ENCODE data around the gene LGALSL. TPM values are rescaled to one million over a fixed set of nuclear protein-coding genes. Genes with fewer than 3 reads are reported as not detected.

LGALSL gene
- polyA plus RNA-seq, 1 of the 3 experiments (the other 2 are of a cell fraction): 6.5 TPM

- Histone ChIP-seq H3K79me2 (ENCODE audit: insufficient read depth) (no peaks in the 10 kb centered on the region), H3K27ac (ENCODE audit: low read depth in 2 of 2, low read length in 1 of 2) (no peak overlapping the region), H2AFZ (ENCODE audit: low read depth) (no peak overlapping the region), H3K4me3 (ENCODE audit: low read depth in 2 of 2, low read length in 1 of 2) (no peak overlapping the region), H3K9ac (no peak overlapping the region), H3K4me2 (no peak overlapping the region), H3K9me2 (no peaks in the 10 kb centered on the region), H3K27me3 (ENCODE audit: insufficient read depth) (peaks cover 5% of the 10 kb centered on the region; the same call in 1 of the 2 replicates), H3K9me3 (no peaks in the 10 kb centered on the region), H3K4me1 (ENCODE audit: control insufficient read depth in 1 of 2, insufficient read depth in 2 of 2, low read depth in 1 of 2, low read length in 1 of 2) (no peaks in the 10 kb centered on the region), H3F3A (replicated peaks; ENCODE audit: insufficient read depth) (no peaks in the 10 kb centered on the region), H4K20me1 (ENCODE audit: insufficient read depth) (no peaks in the 10 kb centered on the region), H3K36me3 (replicated peaks in 1 of 2; ENCODE audit: control insufficient read depth in 1 of 2, insufficient read depth in 2 of 2, low read length in 1 of 2) (no peaks in the 10 kb centered on the region)
- no peak for TF ChIP-seq NFIC (IDR thresholded peaks at IDR 0.05; ENCODE audit: borderline replicate concordance)
- TF ChIP-seq NRF1 (IDR thresholded peaks at IDR 0.05; ENCODE audit: low read depth, low read length): no peak
- TF ChIP-seq TCF12 (IDR thresholded peaks at IDR 0.05): no peak
- POLR2A ChIA-PET: no interaction called here
- 64% methylated on average over 5 of the region's 5 CpGs for WGBS (ENCODE audit: low lambda C conversion rate)
- CTCF ChIA-PET: interaction anchor here (1.7 to 4.9 kb wide), 3 partner anchors 13 to 169 kb away, joined by 4 to 30 read pairs (median 5); no protein-coding TSS in a partner anchor
- DNase-seq: no peak
Observed at GRCh38 chr2:64500549-64500948, 46.6 kb downstream of the LGALSL start.

GRCh38 chr2:64501946-64502345 is 48.0 kb downstream of the LGALSL start:
- H3K27me3 ChIP-seq (ENCODE audit: insufficient read depth): peaks cover 5% of the 10 kb centered on the region; the same call in 1 of the 2 replicates
- POLR2A ChIA-PET: no interaction called here

GRCh38 chr2:64502860-64503259 is 48.9 kb downstream of the LGALSL start:
- no peak overlapping the region for H3K27ac ChIP-seq (ENCODE audit: low read depth in 2 of 2, low read length in 1 of 2)
- 70% methylated on average over 4 of the region's 4 CpGs for WGBS (ENCODE audit: low lambda C conversion rate)
- no peak overlapping the region for H3K9ac ChIP-seq
- no peak overlapping the region for H3K4me3 ChIP-seq (ENCODE audit: low read depth in 2 of 2, low read length in 1 of 2)
- H4K20me1 ChIP-seq (ENCODE audit: insufficient read depth): no peaks in the 10 kb centered on the region
- no peaks in the 10 kb centered on the region for H3K36me3 ChIP-seq (replicated peaks in 1 of 2; ENCODE audit: control insufficient read depth in 1 of 2, insufficient read depth in 2 of 2, low read length in 1 of 2)
- CTCF ChIA-PET: interaction anchor here (2.1 kb wide), 1 partner anchor 20 kb away, joined by 10 read pairs; no protein-coding TSS in a partner anchor
- no peak for DNase-seq
- H3K9me2 ChIP-seq: no peaks in the 10 kb centered on the region
- no peak overlapping the region for H3K4me2 ChIP-seq
- TF ChIP-seq TCF12 (IDR thresholded peaks at IDR 0.05) (no peak), FOSL2 (IDR thresholded peaks at IDR 0.05; ENCODE audit: borderline replicate concordance, low read depth) (no peak), NFIC (IDR thresholded peaks at IDR 0.05; ENCODE audit: borderline replicate concordance) (no peak), RAD21 (IDR thresholded peaks at IDR 0.05; ENCODE audit: low read length) (no peak), TAF1 (IDR thresholded peaks at IDR 0.05; ENCODE audit: borderline replicate concordance, low read depth, low read length) (no peak), MEF2A (IDR thresholded peaks at IDR 0.05; ENCODE audit: borderline replicate concordance, low read depth) (no peak), CHD2 (IDR thresholded peaks at IDR 0.05; ENCODE audit: low read length, partially characterized antibody) (no peak), USF2 (IDR thresholded peaks at IDR 0.05; ENCODE audit: borderline replicate concordance, low read depth, low read length) (no peak), POLR2AphosphoS5 (IDR thresholded peaks at IDR 0.05; ENCODE audit: low read depth, low read length) (no peak), SMC3 (IDR thresholded peaks at IDR 0.05; ENCODE audit: low read depth, low read length) (no peak)
- POLR2A ChIA-PET: no interaction called here
- no peak overlapping the region for H2AFZ ChIP-seq (ENCODE audit: low read depth)
- H3K79me2 ChIP-seq (ENCODE audit: insufficient read depth): no peaks in the 10 kb centered on the region
- no peaks in the 10 kb centered on the region for H3K4me1 ChIP-seq (ENCODE audit: control insufficient read depth in 1 of 2, insufficient read depth in 2 of 2, low read depth in 1 of 2, low read length in 1 of 2)
- no peaks in the 10 kb centered on the region; the same call in 1 of the 2 replicates for H3K27me3 ChIP-seq (ENCODE audit: insufficient read depth)
- H3F3A ChIP-seq (replicated peaks; ENCODE audit: insufficient read depth): no peaks in the 10 kb centered on the region
- H3K9me3 ChIP-seq: no peaks in the 10 kb centered on the region

More at GRCh38 chr2:64501946-64502345, 48.0 kb downstream of the LGALSL start:
- TF ChIP-seq TAF1 (IDR thresholded peaks at IDR 0.05; ENCODE audit: borderline replicate concordance, low read depth, low read length) (no peak), GABPA (IDR thresholded peaks at IDR 0.05; ENCODE audit: low read depth) (no peak), YY1 (IDR thresholded peaks at IDR 0.05; ENCODE audit: low read depth) (no peak), SMC3 (IDR thresholded peaks at IDR 0.05; ENCODE audit: low read depth, low read length) (no peak), RCOR1 (IDR thresholded peaks at IDR 0.05; ENCODE audit: low read length) (no peak), FOSL2 (IDR thresholded peaks at IDR 0.05; ENCODE audit: borderline replicate concordance, low read depth) (no peak), IRF3 (IDR thresholded peaks at IDR 0.05; ENCODE audit: low read depth, low read length) (no peak), TCF12 (IDR thresholded peaks at IDR 0.05) (no peak), RXRA (IDR thresholded peaks at IDR 0.05; ENCODE audit: borderline replicate concordance, low read depth) (no peak)
- Histone ChIP-seq H3K9ac (no peak overlapping the region), H3K27ac (ENCODE audit: low read depth in 2 of 2, low read length in 1 of 2) (no peak overlapping the region), H3K79me2 (ENCODE audit: insufficient read depth) (no peaks in the 10 kb centered on the region), H3K4me2 (no peak overlapping the region), H3K36me3 (replicated peaks in 1 of 2; ENCODE audit: control insufficient read depth in 1 of 2, insufficient read depth in 2 of 2, low read length in 1 of 2) (no peaks in the 10 kb centered on the region), H2AFZ (ENCODE audit: low read depth) (no peak overlapping the region), H3K4me1 (ENCODE audit: control insufficient read depth in 1 of 2, insufficient read depth in 2 of 2, low read depth in 1 of 2, low read length in 1 of 2) (no peaks in the 10 kb centered on the region), H3K9me3 (no peaks in the 10 kb centered on the region), H4K20me1 (ENCODE audit: insufficient read depth) (no peaks in the 10 kb centered on the region), H3K4me3 (ENCODE audit: low read depth in 2 of 2, low read length in 1 of 2) (no peak overlapping the region), H3K9me2 (no peaks in the 10 kb centered on the region), H3F3A (replicated peaks; ENCODE audit: insufficient read depth) (no peaks in the 10 kb centered on the region)
- 13% methylated on average over 1 of the region's 1 CpG for WGBS (ENCODE audit: low lambda C conversion rate)
- no peak for DNase-seq
- CTCF ChIA-PET: interaction anchor here (0.9 to 2.0 kb wide), 2 partner anchors 14 to 171 kb away, joined by 3 to 5 read pairs; no protein-coding TSS in a partner anchor
